NCI-H2029 treated with DMSO at 0.1 percent for 48 hours (cell line): ENCODE results near the gene CCDC71L.

Source experiments
- DNase-seq: peaks from one replicate; lab custom pipeline; 2025; lab: John Stamatoyannopoulos, UW

Gene CCDC71L

GRCh38 chr7:106659166-106659962, 1.6 kb downstream of the CCDC71L start:
- DNase-seq: no peak

- no peak for DNase-seq
Measured at GRCh38 chr7:106658316-106659165, 2.4 kb downstream of the CCDC71L start.

- DNase-seq: no peak
Measured at GRCh38 chr7:106657085-106657991, 3.6 kb downstream of the CCDC71L start.

- DNase-seq: no peak
Measured at GRCh38 chr7:106655703-106656498, 5.1 kb downstream of the CCDC71L start.

- no peak for DNase-seq
Measured at GRCh38 chr7:106653488-106653887, 7.5 kb downstream of the CCDC71L start.

GRCh38 chr7:106652909-106653308, 8.0 kb downstream of the CCDC71L start:
- DNase-seq: no peak

GRCh38 chr7:106652092-106652491, 8.9 kb downstream of the CCDC71L start:
- no peak for DNase-seq

- no peak for DNase-seq
Measured at GRCh38 chr7:106646256-106646655, 14.7 kb downstream of the CCDC71L start.

- no peak for DNase-seq
Measured at GRCh38 chr7:106644999-106645398, 16.0 kb downstream of the CCDC71L start.

GRCh38 chr7:106643216-106644000, 17.6 kb downstream of the CCDC71L start:
- no peak for DNase-seq

- no peak for DNase-seq
Measured at GRCh38 chr7:106641416-106641815, 19.5 kb downstream of the CCDC71L start.

GRCh38 chr7:106640368-106641141, 20.4 kb downstream of the CCDC71L start:
- DNase-seq: no peak

GRCh38 chr7:106639476-106640334, 21.3 kb downstream of the CCDC71L start:
- DNase-seq: no peak

GRCh38 chr7:106635411-106635810, 25.5 kb downstream of the CCDC71L start:
- no peak for DNase-seq

GRCh38 chr7:106634958-106635357, 26.0 kb downstream of the CCDC71L start:
- DNase-seq: no peak

- DNase-seq: no peak
Measured at GRCh38 chr7:106630648-106631047, 30.3 kb downstream of the CCDC71L start.

GRCh38 chr7:106629516-106629915, 31.4 kb downstream of the CCDC71L start:
- DNase-seq: no peak

GRCh38 chr7:106626376-106627164, 34.4 kb downstream of the CCDC71L start:
- peak; percentile 23 for DNase-seq
